ENCODE data around the gene NUMB. TPM values are rescaled to one million over a fixed set of nuclear protein-coding genes. Genes with fewer than 3 reads are reported as not detected.

Gene NUMB
- total and polyA plus RNA-seq, 4 donors = 39.4 to 100 (median 87.8) TPM

DNA sequence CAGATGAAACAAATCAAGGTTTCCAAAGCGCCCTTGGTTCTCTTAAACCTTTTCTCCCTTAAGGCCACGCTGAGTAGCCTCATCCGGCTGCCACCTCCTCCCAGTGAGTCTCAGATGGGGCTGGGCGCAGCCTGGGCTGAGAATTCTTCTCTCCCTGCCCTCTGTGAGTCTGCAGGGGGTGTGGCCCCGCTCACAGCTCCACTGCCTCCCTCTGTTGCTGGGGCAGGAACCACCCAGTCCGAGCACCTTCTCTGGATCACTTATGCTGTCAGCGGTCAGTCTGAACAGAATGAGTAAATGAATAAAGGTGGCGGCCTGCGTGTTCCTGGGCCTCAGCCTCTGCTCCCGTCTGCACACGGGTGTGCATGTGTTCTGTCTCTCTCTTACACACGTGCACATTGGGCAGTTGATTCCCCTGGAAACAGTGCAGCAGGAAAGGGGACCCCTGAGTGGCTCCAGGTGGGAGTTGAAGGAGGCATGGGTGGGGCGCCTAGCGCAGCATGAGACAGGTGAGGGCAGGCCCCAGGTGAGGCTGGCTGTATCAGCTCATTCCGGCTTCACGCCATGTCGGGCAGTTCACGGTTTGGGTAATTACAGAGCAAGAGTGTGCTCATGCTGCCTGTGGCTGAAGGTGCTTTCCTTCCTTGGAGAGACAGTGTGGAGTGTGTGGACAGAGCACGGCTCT is 216.7 kb downstream of the NUMB start:
- Histone ChIP-seq H3K36me3 (ENCODE audit: control insufficient read depth in 4 of 4, insufficient read depth in 4 of 4, low read length in 4 of 4) (no peaks in the 10 kb centered on the region), H3K4me3 (no peak overlapping the region), H3K4me1 (ENCODE audit: control insufficient read depth in 5 of 5, insufficient read depth in 5 of 5, low read length in 5 of 5) (peaks cover 0 to 39% (median 23%) of the 10 kb centered on the region in 5 donors), H3K27ac (ENCODE audit: low read depth in 1 of 2, low read length in 1 of 2) (peak overlapping the region in 1 of 2 donors; percentile 0), H3K9me3 (ENCODE audit: control insufficient read depth in 4 of 4, insufficient read depth in 3 of 4, low read length in 3 of 4) (no peaks in the 10 kb centered on the region), H3K27me3 (ENCODE audit: control insufficient read depth in 3 of 3, insufficient read depth in 3 of 3, low read length in 2 of 3) (peaks cover 0 to 16% (median 16%) of the 10 kb centered on the region in 3 donors), H3K9ac (ENCODE audit: insufficient read depth in 1 of 2, low read length in 2 of 2) (no peak overlapping the region)
- TF ChIP-seq, protein P1, sequence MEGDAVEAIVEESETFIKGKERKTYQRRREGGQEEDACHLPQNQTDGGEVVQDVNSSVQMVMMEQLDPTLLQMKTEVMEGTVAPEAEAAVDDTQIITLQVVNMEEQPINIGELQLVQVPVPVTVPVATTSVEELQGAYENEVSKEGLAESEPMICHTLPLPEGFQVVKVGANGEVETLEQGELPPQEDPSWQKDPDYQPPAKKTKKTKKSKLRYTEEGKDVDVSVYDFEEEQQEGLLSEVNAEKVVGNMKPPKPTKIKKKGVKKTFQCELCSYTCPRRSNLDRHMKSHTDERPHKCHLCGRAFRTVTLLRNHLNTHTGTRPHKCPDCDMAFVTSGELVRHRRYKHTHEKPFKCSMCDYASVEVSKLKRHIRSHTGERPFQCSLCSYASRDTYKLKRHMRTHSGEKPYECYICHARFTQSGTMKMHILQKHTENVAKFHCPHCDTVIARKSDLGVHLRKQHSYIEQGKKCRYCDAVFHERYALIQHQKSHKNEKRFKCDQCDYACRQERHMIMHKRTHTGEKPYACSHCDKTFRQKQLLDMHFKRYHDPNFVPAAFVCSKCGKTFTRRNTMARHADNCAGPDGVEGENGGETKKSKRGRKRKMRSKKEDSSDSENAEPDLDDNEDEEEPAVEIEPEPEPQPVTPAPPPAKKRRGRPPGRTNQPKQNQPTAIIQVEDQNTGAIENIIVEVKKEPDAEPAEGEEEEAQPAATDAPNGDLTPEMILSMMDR (IDR thresholded peaks at IDR 0.05; ENCODE audit: control extremely low read depth, extremely low read depth) = no peak
- 86 to 95% methylated on average over 19 of the region's 19 CpGs for WGBS, 2 donors
- ATAC-seq (ENCODE audit: insufficient read depth, low FRiP score) = no peak
- DNase-seq = no peak

DNA sequence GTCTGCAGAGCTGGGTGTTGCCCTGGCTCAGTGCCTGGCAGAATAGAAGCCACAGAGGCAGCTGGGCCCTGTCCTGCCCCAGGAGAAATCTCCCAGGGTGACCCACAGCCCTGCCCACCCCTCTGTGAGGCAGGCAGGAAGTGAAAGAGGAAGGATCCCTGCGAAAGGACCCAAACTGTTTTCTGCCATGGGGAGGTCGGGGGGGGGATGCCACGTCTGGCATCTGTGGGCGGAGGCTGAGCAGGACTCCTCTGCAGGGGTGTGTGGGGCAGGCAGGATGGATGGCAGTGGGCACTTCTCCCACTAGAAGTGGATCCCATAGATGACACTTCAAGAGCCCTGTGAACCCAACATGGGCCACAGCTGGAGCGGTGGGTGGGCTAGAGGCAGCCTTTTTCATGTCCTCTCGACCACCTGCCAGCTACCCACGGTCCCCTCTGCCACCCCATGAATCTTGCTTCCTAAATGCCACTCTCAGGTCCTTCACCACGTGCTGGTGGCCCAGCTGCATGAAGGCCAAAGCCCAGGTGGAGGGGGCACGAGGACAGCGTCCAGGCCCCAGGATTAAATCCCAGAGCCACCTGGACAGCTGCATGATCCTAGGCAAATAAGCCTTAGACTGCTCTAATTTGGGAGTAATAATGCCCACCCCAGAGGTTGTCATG is 217.4 kb downstream of the NUMB start:
- 49 to 67% methylated on average over 10 of the region's 10 CpGs for WGBS, 2 donors
- ATAC-seq (ENCODE audit: insufficient read depth, low FRiP score) (no peak), DNase-seq (no peak)
- Histone ChIP-seq H3K36me3 (ENCODE audit: control insufficient read depth in 4 of 4, insufficient read depth in 4 of 4, low read length in 4 of 4) (no peaks in the 10 kb centered on the region), H3K9me3 (ENCODE audit: control insufficient read depth in 4 of 4, insufficient read depth in 3 of 4, low read length in 3 of 4) (no peaks in the 10 kb centered on the region), H3K27me3 (ENCODE audit: control insufficient read depth in 3 of 3, insufficient read depth in 3 of 3, low read length in 2 of 3) (peaks cover 0 to 16% (median 16%) of the 10 kb centered on the region in 3 donors), H3K4me3 (no peak overlapping the region), H3K27ac (ENCODE audit: low read depth in 1 of 2, low read length in 1 of 2) (no peak overlapping the region), H3K4me1 (ENCODE audit: control insufficient read depth in 5 of 5, insufficient read depth in 5 of 5, low read length in 5 of 5) (peaks cover 0 to 43% (median 23%) of the 10 kb centered on the region in 5 donors), H3K9ac (ENCODE audit: insufficient read depth in 1 of 2, low read length in 2 of 2) (no peak overlapping the region)
- TF ChIP-seq, protein P1 (IDR thresholded peaks at IDR 0.05; ENCODE audit: control extremely low read depth, extremely low read depth) = no peak

DNA sequence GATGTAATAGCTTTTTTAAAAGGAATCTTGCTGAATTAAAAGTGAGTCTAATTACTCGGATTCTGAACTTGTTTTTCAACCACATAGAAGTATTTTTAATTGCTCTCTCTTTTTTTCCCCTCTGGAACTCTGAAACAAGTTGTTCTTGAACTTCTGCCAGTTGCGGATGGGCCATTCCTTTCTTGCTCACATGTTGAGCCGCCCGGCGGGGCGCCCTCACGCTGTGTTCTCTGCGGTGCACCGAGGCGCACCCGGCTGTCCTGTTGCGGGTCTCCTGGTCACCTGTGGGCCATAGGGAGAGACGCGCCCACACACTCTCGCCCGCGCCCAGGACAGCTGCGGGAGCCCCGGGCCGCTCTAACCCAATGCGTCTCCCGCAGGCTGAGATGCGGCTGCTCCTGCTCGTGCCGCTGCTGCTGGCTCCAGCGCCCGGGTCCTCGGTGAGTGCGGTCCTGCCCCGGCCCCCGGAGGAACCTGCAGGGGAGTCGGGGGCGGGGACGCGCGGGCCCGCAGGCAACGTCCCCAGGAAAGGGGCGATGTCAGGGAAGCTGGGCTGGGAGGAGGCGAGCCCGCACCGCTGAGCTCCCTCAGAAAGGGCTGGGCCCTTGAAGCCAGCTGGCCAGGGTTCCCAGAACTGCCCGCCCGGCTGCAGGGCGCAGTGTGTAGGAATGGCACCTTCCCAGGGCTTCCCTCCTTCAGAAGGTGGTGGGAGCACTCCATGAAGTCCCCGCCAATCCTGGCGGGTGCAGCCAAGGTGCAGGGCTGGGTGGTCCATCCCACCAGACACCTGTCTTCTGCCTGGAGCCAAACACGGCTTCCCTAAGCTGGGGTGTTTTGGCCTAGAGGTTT is 218.7 kb downstream of the NUMB start:
- Histone ChIP-seq H3K9ac (ENCODE audit: insufficient read depth in 1 of 2, low read length in 2 of 2) (no peak overlapping the region), H3K27me3 (ENCODE audit: control insufficient read depth in 3 of 3, insufficient read depth in 3 of 3, low read length in 2 of 3) (peaks cover 0 to 22% (median 16%) of the 10 kb centered on the region in 3 donors), H3K4me3 (no peak overlapping the region), H3K4me1 (ENCODE audit: control insufficient read depth in 5 of 5, insufficient read depth in 5 of 5, low read length in 5 of 5) (peaks cover 0 to 50% (median 22%) of the 10 kb centered on the region in 5 donors), H3K9me3 (ENCODE audit: control insufficient read depth in 4 of 4, insufficient read depth in 3 of 4, low read length in 3 of 4) (no peaks in the 10 kb centered on the region), H3K27ac (ENCODE audit: low read depth in 1 of 2, low read length in 1 of 2) (no peak overlapping the region), H3K36me3 (ENCODE audit: control insufficient read depth in 4 of 4, insufficient read depth in 4 of 4, low read length in 4 of 4) (no peaks in the 10 kb centered on the region)
- TF ChIP-seq, protein P1 (IDR thresholded peaks at IDR 0.05; ENCODE audit: control extremely low read depth, extremely low read depth) = no peak
- no peak for ATAC-seq (ENCODE audit: insufficient read depth, low FRiP score)
- DNase-seq = peak; percentile 57 to 76 (median 60)
- WGBS, 2 donors = 11 to 13% methylated on average over 36 to 48 of the region's 48 CpGs
